H9 (cell line): ENCODE data around the gene CEP41. TPM values are rescaled to one million over a fixed set of nuclear protein-coding genes. Genes with fewer than 3 reads are reported as not detected.

Experiments
- DNase-seq: peaks from one replicate; pipeline ENCODE4 v3.0.0-alpha.2; 2017
- H2AFZ ChIP-seq: one replicate; pipeline ENCODE4 v1.6.1; 2013; ENCODE audit warnings: mild to moderate bottlenecking, low read length, control low read depth, moderate library complexity
- H2AK5ac ChIP-seq: 2 replicates; pipeline ENCODE4 v1.6.1; 2013; ENCODE audit warnings: low read length, control low read depth, mixed read lengths; ENCODE audit not compliant: insufficient read length
- H2BK120ac ChIP-seq: one replicate; pipeline ENCODE4 v1.6.1; 2013; ENCODE audit warnings: low read depth, mild to moderate bottlenecking, low read length, control low read depth, inconsistent platforms; ENCODE audit not compliant: poor library complexity, severe bottlenecking
- H2BK12ac ChIP-seq: 2 replicates; pipeline ENCODE4 v1.6.1; 2013; ENCODE audit warnings: low read length, control low read depth, mixed read lengths, low read depth; ENCODE audit not compliant: insufficient read length
- H2BK15ac ChIP-seq: 2 replicates; pipeline ENCODE4 v1.6.1; 2013; ENCODE audit warnings: low read depth, low read length, control low read depth
- H2BK20ac ChIP-seq: one replicate; pipeline ENCODE4 v1.6.1; 2013; ENCODE audit warnings: low read depth, mild to moderate bottlenecking, low read length, control low read depth, inconsistent platforms; ENCODE audit not compliant: poor library complexity, severe bottlenecking
- H2BK5ac ChIP-seq: 2 replicates; pipeline ENCODE4 v1.6.1; 2013; ENCODE audit warnings: low read length, control low read depth, mixed read lengths; ENCODE audit not compliant: insufficient read length
- H3K14ac ChIP-seq: 2 replicates; pipeline ENCODE4 v1.6.1; 2013; ENCODE audit warnings: low read length, control low read depth; ENCODE audit not compliant: insufficient read depth
- H3K18ac ChIP-seq: 2 replicates; pipeline ENCODE4 v1.6.1; 2013; ENCODE audit warnings: low read depth, mild to moderate bottlenecking, mixed read lengths, low read length, control low read depth; ENCODE audit not compliant: insufficient read length
- H3K23ac ChIP-seq: 2 replicates; pipeline ENCODE4 v1.6.1; 2013; ENCODE audit warnings: low read length, control low read depth, mixed read lengths, low read depth; ENCODE audit not compliant: insufficient read length
- H3K23me2 ChIP-seq: 2 replicates; pipeline ENCODE4 v1.6.1; 2013; ENCODE audit warnings: low read depth, mild to moderate bottlenecking, mixed read lengths, low read length, control low read depth; ENCODE audit not compliant: insufficient read length, poor library complexity, severe bottlenecking
- H3K27ac ChIP-seq: 2 replicates; pipeline ENCODE4 v1.5.1; 2013; ENCODE audit warnings: low read length, control low read depth, mixed read lengths, low read depth; ENCODE audit not compliant: insufficient read length
- H3K27me3 ChIP-seq: 2 replicates; pipeline ENCODE4 v1.6.1; 2013; ENCODE audit warnings: low read length, control low read depth, inconsistent platforms; ENCODE audit not compliant: insufficient read depth
- H3K4ac ChIP-seq: 2 replicates; pipeline ENCODE4 v1.6.1; 2013; ENCODE audit warnings: low read depth, mild to moderate bottlenecking, control low read depth, inconsistent platforms, low read length, moderate library complexity
- H3K4me1 ChIP-seq: 2 replicates; pipeline ENCODE4 v1.6.1; 2013; ENCODE audit warnings: low read length, control low read depth, inconsistent platforms; ENCODE audit not compliant: insufficient read depth
- H3K4me2 ChIP-seq: 2 replicates; pipeline ENCODE4 v1.6.1; 2013; ENCODE audit warnings: low read length, control low read depth, mixed read lengths; ENCODE audit not compliant: insufficient read length, insufficient read depth
- H3K56ac ChIP-seq: 2 replicates; pipeline ENCODE4 v1.6.1; 2013; ENCODE audit warnings: low read depth, mild to moderate bottlenecking, mixed read lengths, low read length, control low read depth; ENCODE audit not compliant: insufficient read length
- H3K79me1 ChIP-seq: 2 replicates; pipeline ENCODE4 v1.6.1; 2013; ENCODE audit warnings: low read depth, mild to moderate bottlenecking, moderate library complexity, low read length, control low read depth, inconsistent platforms; ENCODE audit not compliant: insufficient read depth, poor library complexity, severe bottlenecking
- H3K79me2 ChIP-seq: 2 replicates; pipeline ENCODE4 v1.6.1; 2013; ENCODE audit warnings: low read length, control low read depth, inconsistent platforms; ENCODE audit not compliant: insufficient read depth
- H3K9ac ChIP-seq: 2 replicates; pipeline ENCODE4 v1.6.1; 2013; ENCODE audit warnings: low read length, control low read depth, mixed read lengths; ENCODE audit not compliant: insufficient read length; ENCODE audit errors: extremely low read depth
- H3K9me3 ChIP-seq: one replicate; pipeline ENCODE4 v1.6.1; 2013; ENCODE audit warnings: low read depth, low read length, inconsistent platforms; ENCODE audit not compliant: control insufficient read depth
- H3T11ph ChIP-seq: one replicate; pipeline ENCODE4 v1.6.1; 2013; ENCODE audit warnings: mild to moderate bottlenecking, low read length, control low read depth, inconsistent platforms
- H4K20me1 ChIP-seq: one replicate; pipeline ENCODE4 v1.6.1; 2013; ENCODE audit not compliant: control insufficient read depth, insufficient read length, insufficient read depth
- H4K5ac ChIP-seq: 2 replicates; pipeline ENCODE4 v1.6.1; 2013; ENCODE audit warnings: low read depth, mild to moderate bottlenecking, mixed read lengths, low read length, control low read depth; ENCODE audit not compliant: insufficient read length
- H4K8ac ChIP-seq: replicated peaks from 2 replicates; pipeline ENCODE4 v1.6.1; 2013; ENCODE audit warnings: low read length, control low read depth, mixed read lengths, low read depth; ENCODE audit not compliant: insufficient read length
- H4K91ac ChIP-seq: 2 replicates; pipeline ENCODE4 v1.6.1; 2013; ENCODE audit warnings: low read depth, mild to moderate bottlenecking, moderate library complexity, mixed read lengths, low read length, control low read depth; ENCODE audit not compliant: insufficient read length
- H3K27ac Mint-ChIP-seq, 3 experiments: 2 replicates in 2 of 3; 3 replicates in 1 of 3; pipeline ENCODE4 v1.8.0; 2020 to 2021; ENCODE audit warnings: mixed read lengths in 3 of 3, mild to moderate bottlenecking in 1 of 3, moderate library complexity in 1 of 3
- H3K27me3 Mint-ChIP-seq: 2 replicates; pipeline ENCODE4 v1.8.0; 2021; ENCODE audit warnings: low read depth, mild to moderate bottlenecking, moderate library complexity, mixed read lengths
- H3K36me3 Mint-ChIP-seq, 3 experiments: 2 replicates in 2 of 3; 3 replicates in 1 of 3; pipeline ENCODE4 v1.8.0; 2020 to 2021; ENCODE audit warnings: low read depth in 3 of 3, mixed read lengths in 3 of 3; ENCODE audit not compliant: insufficient read depth in 1 of 3
- H3K4me1 Mint-ChIP-seq, 2 experiments: 2 replicates each; pipeline ENCODE4 v1.8.0; 2020; ENCODE audit warnings: mixed read lengths in 2 of 2
- H3K4me3 Mint-ChIP-seq, 2 experiments: 2 replicates in 1 of 2; 3 replicates in 1 of 2; pipeline ENCODE4 v1.8.0; 2020 to 2021; ENCODE audit warnings: mild to moderate bottlenecking in 2 of 2, mixed read lengths in 2 of 2, moderate library complexity in 1 of 2
- H3K9me3 Mint-ChIP-seq, 2 experiments: 2 replicates in 1 of 2; 3 replicates in 1 of 2; pipeline ENCODE4 v1.8.0; 2020; ENCODE audit warnings: mild to moderate bottlenecking in 2 of 2, mixed read lengths in 2 of 2, moderate library complexity in 1 of 2
- WGBS: extraction: QIAGEN DNeasy Blood & Tissue Kit; methylation state at CpG from one replicate; pipeline ENCODE4 v1.1.7; 2013; ENCODE audit warnings: missing lambda C conversion rate, low lambda C conversion rate, mixed read lengths; ENCODE audit not compliant: insufficient read length; ENCODE audit errors: extremely low coverage; 5-methylcytosine and 5-hydroxymethylcytosine counted together
- total RNA-seq: library from RNA; stranded (reverse); gene quantifications from 2 replicates; pipeline ENCODE4 v1.2.1, GENCODE V29; 2021
- TF ChIP-seq, protein P1 (sequence below): fragments of 200-600 bp; sonication (generic); conservative IDR thresholded peaks from 3 replicates; pipeline ENCODE4 v1.8.0; 2021; ENCODE audit warnings: antibody characterized with exemption, mild to moderate bottlenecking

Gene CEP41
- total RNA-seq, 1 experiment from 2014 or later = 9.7 TPM

DNA sequence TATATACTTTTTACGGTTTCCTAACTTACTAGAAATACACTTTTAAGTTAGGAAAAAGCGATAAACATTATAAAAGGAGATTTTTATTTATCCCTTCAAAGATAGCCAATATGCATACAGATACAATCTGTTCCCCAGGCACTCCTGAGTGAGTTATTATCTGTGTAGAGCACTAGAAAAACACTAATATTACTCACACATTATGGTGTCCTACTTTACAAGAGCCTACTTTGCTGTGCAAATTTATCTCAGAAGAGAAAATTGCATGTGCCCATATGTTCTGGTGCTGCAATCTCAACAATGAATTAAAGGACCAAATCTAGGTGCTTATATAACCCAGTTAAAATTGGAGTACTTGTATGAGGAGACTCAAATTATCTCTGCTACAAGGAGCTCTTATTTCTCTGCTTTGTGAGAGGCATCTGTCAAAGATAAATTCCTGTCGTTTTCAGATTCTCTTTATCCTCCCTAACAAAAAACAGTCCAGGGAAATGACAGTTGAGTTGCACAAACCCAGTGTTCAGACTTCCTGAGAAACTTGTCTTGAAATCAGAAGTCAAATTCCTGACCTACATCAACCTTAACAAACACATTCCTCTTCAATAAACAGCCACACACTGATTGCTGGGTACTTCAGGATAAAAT is 31.6 kb downstream of the CEP41 start:
- Histone ChIP-seq H3K79me1 (no peaks in the 10 kb centered on the region), H4K8ac (no peak overlapping the region), H3K4me1 (no peaks in the 10 kb centered on the region), H2BK20ac (no peak overlapping the region), H3K23ac (no peak overlapping the region), H3K4me2 (no peak overlapping the region), H4K91ac (no peak overlapping the region), H3K27ac (no peak overlapping the region), H2BK5ac (no peak overlapping the region), H3K14ac (no peak overlapping the region), H4K5ac (no peak overlapping the region), H2AK5ac (no peak overlapping the region), H2BK12ac (no peak overlapping the region), H3K79me2 (no peaks in the 10 kb centered on the region), H3K27me3 (no peaks in the 10 kb centered on the region), H4K20me1 (no peaks in the 10 kb centered on the region), H2BK15ac (no peak overlapping the region), H3K18ac (no peak overlapping the region), H3K4ac (no peak overlapping the region), H2AFZ (no peak overlapping the region), H3K9me3 (no peaks in the 10 kb centered on the region), H3K23me2 (no peaks in the 10 kb centered on the region), H2BK120ac (no peak overlapping the region), H3K56ac (no peak overlapping the region), H3T11ph (no peak overlapping the region), H3K9ac (no peak overlapping the region)
- Mint-ChIP-seq H3K36me3 (peaks cover 0 to 3% (median 0%) of the 10 kb centered on the region in 3 experiments; a peak in 3 of 7 replicates), H3K4me1 (no peaks in the 10 kb centered on the region), H3K9me3 (no peaks in the 10 kb centered on the region), H3K27me3 (no peaks in the 10 kb centered on the region), H3K4me3 (no peak overlapping the region), H3K27ac (no peak overlapping the region)
- WGBS = no CpG with 5 or more reads among the region's 3 CpGs
- DNase-seq = no peak
- TF ChIP-seq, protein P1, sequence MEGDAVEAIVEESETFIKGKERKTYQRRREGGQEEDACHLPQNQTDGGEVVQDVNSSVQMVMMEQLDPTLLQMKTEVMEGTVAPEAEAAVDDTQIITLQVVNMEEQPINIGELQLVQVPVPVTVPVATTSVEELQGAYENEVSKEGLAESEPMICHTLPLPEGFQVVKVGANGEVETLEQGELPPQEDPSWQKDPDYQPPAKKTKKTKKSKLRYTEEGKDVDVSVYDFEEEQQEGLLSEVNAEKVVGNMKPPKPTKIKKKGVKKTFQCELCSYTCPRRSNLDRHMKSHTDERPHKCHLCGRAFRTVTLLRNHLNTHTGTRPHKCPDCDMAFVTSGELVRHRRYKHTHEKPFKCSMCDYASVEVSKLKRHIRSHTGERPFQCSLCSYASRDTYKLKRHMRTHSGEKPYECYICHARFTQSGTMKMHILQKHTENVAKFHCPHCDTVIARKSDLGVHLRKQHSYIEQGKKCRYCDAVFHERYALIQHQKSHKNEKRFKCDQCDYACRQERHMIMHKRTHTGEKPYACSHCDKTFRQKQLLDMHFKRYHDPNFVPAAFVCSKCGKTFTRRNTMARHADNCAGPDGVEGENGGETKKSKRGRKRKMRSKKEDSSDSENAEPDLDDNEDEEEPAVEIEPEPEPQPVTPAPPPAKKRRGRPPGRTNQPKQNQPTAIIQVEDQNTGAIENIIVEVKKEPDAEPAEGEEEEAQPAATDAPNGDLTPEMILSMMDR = no peak
